ACHN (cell line): ENCODE results near the gene GALNTL6.

ENCODE experiments used
- DNase-seq: peaks from one replicate; pipeline ENCODE4 v3.0.0-alpha.2; 2015
- in situ Hi-C: cut with HindIII; loops from 2 replicates; pipeline ENCODE4 v1.10.0; 2017; ENCODE audit warnings: low sequenced_read_pairs, low pct_ligation_motif_present, low pct_unique_long_range_greater_than_20kb

Gene GALNTL6

GRCh38 chr4:171812665-171813525 lies at the start of gene GALNTL6:
Gene GALNTL6 (plus strand): TSS chr4:171813404.
- peak; percentile 7 for DNase-seq
- in situ Hi-C loops, result no loop called here

- DNase-seq, result no peak
- in situ Hi-C loops, result no loop called here
Measured at GRCh38 chr4:171765514-171765913, 47.7 kb upstream of the GALNTL6 start.

GRCh38 chr4:171774642-171775190 lies 38.5 kb upstream of the GALNTL6 start:
- no peak for DNase-seq
- in situ Hi-C loops, result no loop called here

- no peak for DNase-seq
- in situ Hi-C loops, result no loop called here
Measured at GRCh38 chr4:171779301-171779700, 33.9 kb upstream of the GALNTL6 start.

- no peak for DNase-seq
- in situ Hi-C loops, result no loop called here
Measured at GRCh38 chr4:171785388-171785787, 27.8 kb upstream of the GALNTL6 start.

- no peak for DNase-seq
- in situ Hi-C loops, result no loop called here
Measured at GRCh38 chr4:171793723-171794122, 19.5 kb upstream of the GALNTL6 start.

- in situ Hi-C loops, result no loop called here
- DNase-seq, result no peak
Measured at GRCh38 chr4:171794528-171794927, 18.7 kb upstream of the GALNTL6 start.

GRCh38 chr4:171809854-171810253 lies 3.4 kb upstream of the GALNTL6 start:
- no peak for DNase-seq
- in situ Hi-C loops, result no loop called here

- in situ Hi-C loops, result no loop called here
- no peak for DNase-seq
Measured at GRCh38 chr4:171812333-171812664, 905 bp upstream of the GALNTL6 start.

- no peak for DNase-seq
- in situ Hi-C loops, result no loop called here
Measured at GRCh38 chr4:171813526-171814250, 484 bp downstream of the GALNTL6 start.

GRCh38 chr4:171814545-171814944 lies 1.3 kb downstream of the GALNTL6 start:
- in situ Hi-C loops, result no loop called here

GRCh38 chr4:171817026-171817425 lies 3.8 kb downstream of the GALNTL6 start:
- DNase-seq, result no peak
- in situ Hi-C loops, result no loop called here

More at GRCh38 chr4:171814545-171814944, 1.3 kb downstream of the GALNTL6 start:
- DNase-seq, result no peak

GRCh38 chr4:171834640-171835039 lies 21.4 kb downstream of the GALNTL6 start:
- in situ Hi-C loops, result no loop called here
- DNase-seq, result no peak

- DNase-seq, result no peak
- in situ Hi-C loops, result no loop called here
Measured at GRCh38 chr4:171843456-171843855, 30.3 kb downstream of the GALNTL6 start.

GRCh38 chr4:171846232-171846631 lies 33.0 kb downstream of the GALNTL6 start:
- DNase-seq, result peak; percentile 65
- in situ Hi-C loops, result no loop called here

GRCh38 chr4:171846893-171847292 lies 33.7 kb downstream of the GALNTL6 start:
- in situ Hi-C loops, result no loop called here
- no peak for DNase-seq

- in situ Hi-C loops, result no loop called here
- DNase-seq, result no peak
Measured at GRCh38 chr4:171847751-171848150, 34.5 kb downstream of the GALNTL6 start.

GRCh38 chr4:171849686-171850222 lies 36.5 kb downstream of the GALNTL6 start:
- no peak for DNase-seq
- in situ Hi-C loops, result no loop called here

GRCh38 chr4:171851295-171851694 lies 38.1 kb downstream of the GALNTL6 start:
- DNase-seq, result no peak
- in situ Hi-C loops, result no loop called here
